Ovary (tissue), 9 donors: Measurements from ENCODE around the gene DNAJC1. TPM values are rescaled to one million over a fixed set of nuclear protein-coding genes. Genes with fewer than 3 reads are reported as not detected.

Experiments used
- DNase-seq, 5 donors: peaks; one replicate each; pipeline ENCODE4 v3.0.0-alpha.2; 2019 to 2020
- H3K27ac ChIP-seq, 2 donors: fragments of 200-600 bp; one replicate each; pipeline versions ENCODE4 v1.5.1 to v1.8.0; 2019 to 2022
- H3K27me3 ChIP-seq: fragments of 200-600 bp; one replicate; pipeline ENCODE4 v1.8.0; 2022
- H3K36me3 ChIP-seq: fragments of 200-600 bp; sonication (generic); one replicate; pipeline ENCODE4 v1.5.1; 2019
- H3K4me1 ChIP-seq: one replicate; pipeline ENCODE4 v1.8.1; 2013; ENCODE audit warnings: mild to moderate bottlenecking, moderate library complexity; ENCODE audit not compliant: insufficient read depth
- H3K4me3 ChIP-seq: fragments of 200-600 bp; sonication (generic); one replicate; pipeline ENCODE4 v1.5.1; 2017
- H3K9me3 ChIP-seq, 2 donors: fragments of 200-600 bp in 1 of 2; sonication (generic) in 1 of 2; one replicate each; pipeline versions ENCODE4 v1.5.1 to v1.8.1; 2013 to 2019; ENCODE audit warnings: mild to moderate bottlenecking in 1 of 2, moderate library complexity in 1 of 2
- CTCF ChIP-seq, 3 donors: fragments of 450-650 bp in 2 of 3; fragments of 200-600 bp in 1 of 3; IDR thresholded peaks; one replicate each; pipeline versions ENCODE4 v1.5.1 to v1.8.0; 2016 to 2022; ENCODE audit warnings: antibody characterized with exemption in 3 of 3, mild to moderate bottlenecking in 1 of 3
- EP300 ChIP-seq: sonication (generic); formaldehyde crosslinking; IDR thresholded peaks from one replicate; pipeline ENCODE4 v1.6.1; 2017; ENCODE audit warnings: antibody characterized with exemption
- POLR2A ChIP-seq: fragments of 450-650 bp; IDR thresholded peaks from one replicate; pipeline ENCODE4 v1.6.1; 2017; ENCODE audit warnings: antibody characterized with exemption, mild to moderate bottlenecking, moderate library complexity
- WGBS, 3 donors: extraction: QIAGEN DNeasy Blood & Tissue Kit in 1 of 3; methylation state at CpG; one replicate each; pipeline versions ENCODE4 v1.1.5 to v1.1.7; 2013 to 2017; 5-methylcytosine and 5-hydroxymethylcytosine counted together
- intact Hi-C, 4 donors: fragments of 100-400 bp; cut with DNase I; formaldehyde crosslinking; loops; one replicate each; pipeline versions ENCODE4 v1.11.0 to v1.15.1; 2022 to 2023
- polyA plus RNA-seq, 2 donors: library from polyadenylated mRNA; stranded (reverse); fragments of 200-250 nt in 1 of 2; fragments of 350-450 nt in 1 of 2; fragmentation: Illumina TruSeq in 1 of 2; extraction: RNeasy Lipid Tissue Mini Kit (QIAGEN cat#74804) in 1 of 2; gene quantifications; one replicate each; pipeline ENCODE4 v1.2.3, GENCODE V29; 2013 to 2014
- total RNA-seq, 7 donors: library from RNA; depleted of rRNA in 2 of 7; stranded (reverse); fragments of >200 nt in 2 of 7; fragmentation: NEBNext Ultra II Directional in 3 of 7; extraction: Animal tissue kit (Norgen Biotek cat#: 25700) in 3 of 7; gene quantifications; one replicate each; pipeline versions ENCODE4 v1.1.0 to v1.2.4, GENCODE V29; 2016 to 2023
- donor health status: DM: no; HTN: no; CAD: no; lungs with moderate emphysema.
- donor health status: DM: no; HTN: no; CAD: no.
- donor health status: Bipolar disorder and iron deficiency.
- donor health status: DM: yes; HTN: yes; CAD: no.
- donor health status: DM: no; HTN: no; CAD: no.
- donor health status: DM: yes; HTN: yes; CAD: no.

Gene DNAJC1
- total and polyA plus RNA-seq, 9 donors = 18.8 to 62.7 (median 21.0) TPM

- Histone ChIP-seq H3K4me1 (no peaks in the 10 kb centered on the region), H3K27ac (no peak overlapping the region), H3K9me3 (no peaks in the 10 kb centered on the region), H3K36me3 (no peaks in the 10 kb centered on the region), H3K27me3 (no peaks in the 10 kb centered on the region), H3K4me3 (no peak overlapping the region)
- intact Hi-C loops = no loop called here
- no peak for DNase-seq
- WGBS, 3 donors = 98 to 99% (median 98%) methylated on average over 1 of the region's 1 CpG
- TF ChIP-seq CTCF (IDR thresholded peaks at IDR 0.05) (no peak), POLR2A (no peak), EP300 (no peak)
Observed at GRCh38 chr10:21934307-21934706, 69.2 kb downstream of the DNAJC1 start.

GRCh38 chr10:21929070-21929469 is 74.5 kb downstream of the DNAJC1 start:
- TF ChIP-seq POLR2A (no peak), EP300 (no peak), CTCF (IDR thresholded peaks at IDR 0.05) (no peak)
- 92 to 99% (median 95%) methylated on average over 2 of the region's 2 CpGs for WGBS, 3 donors
- Histone ChIP-seq H3K27me3 (no peaks in the 10 kb centered on the region), H3K9me3 (no peaks in the 10 kb centered on the region), H3K27ac (no peak overlapping the region), H3K4me3 (no peak overlapping the region), H3K4me1 (no peaks in the 10 kb centered on the region), H3K36me3 (no peaks in the 10 kb centered on the region)
- intact Hi-C loops = no loop called here
- DNase-seq = no peak

- intact Hi-C loops = no loop called here
- no peaks in the 10 kb centered on the region for H3K36me3 ChIP-seq
- TF ChIP-seq CTCF (IDR thresholded peaks at IDR 0.05) (no peak), POLR2A (no peak), EP300 (no peak)
- DNase-seq = no peak
- H3K27ac ChIP-seq = no peak overlapping the region
- H3K4me1 ChIP-seq = no peaks in the 10 kb centered on the region
- H3K27me3 ChIP-seq = no peaks in the 10 kb centered on the region
- no peaks in the 10 kb centered on the region for H3K9me3 ChIP-seq
- 88 to 92% (median 91%) methylated on average over 4 of the region's 4 CpGs for WGBS, 3 donors
- H3K4me3 ChIP-seq = no peak overlapping the region
Observed at GRCh38 chr10:21927631-21928353, 75.7 kb downstream of the DNAJC1 start.

GRCh38 chr10:21926949-21927348 is 76.6 kb downstream of the DNAJC1 start:
- intact Hi-C loops = no loop called here
- no peak overlapping the region for H3K4me3 ChIP-seq
- TF ChIP-seq POLR2A (no peak), CTCF (IDR thresholded peaks at IDR 0.05) (no peak), EP300 (no peak)
- no peaks in the 10 kb centered on the region for H3K36me3 ChIP-seq
- WGBS, 3 donors = 23 to 44% (median 35%) methylated on average over 2 of the region's 2 CpGs
- no peak overlapping the region for H3K27ac ChIP-seq
- H3K9me3 ChIP-seq = no peaks in the 10 kb centered on the region
- H3K4me1 ChIP-seq = no peaks in the 10 kb centered on the region
- no peaks in the 10 kb centered on the region for H3K27me3 ChIP-seq
- no peak for DNase-seq
